Skeletal muscle satellite cell (primary cell): ENCODE results near the gene TMEM174.

ENCODE experiments used
- H3K27me3 ChIP-seq: 2 replicates; pipeline ENCODE4 v1.7.0; 2013; ENCODE audit warnings: low read length; ENCODE audit not compliant: control insufficient read depth, insufficient read depth
- H3K36me3 ChIP-seq: 2 replicates; pipeline ENCODE4 v1.7.0; 2013; ENCODE audit warnings: mild to moderate bottlenecking, control low read depth, low read length; ENCODE audit not compliant: insufficient read depth
- H3K4me1 ChIP-seq: 2 replicates; pipeline ENCODE4 v1.7.0; 2013; ENCODE audit warnings: low read length; ENCODE audit not compliant: control insufficient read depth, insufficient read depth
- H3K4me2 ChIP-seq: 2 replicates; pipeline ENCODE4 v1.7.0; 2013; ENCODE audit warnings: mild to moderate bottlenecking, low read length
- H3K4me3 ChIP-seq: 2 replicates; pipeline ENCODE4 v1.7.0; 2013; ENCODE audit warnings: low read length
- H3K9ac ChIP-seq: 2 replicates; pipeline ENCODE4 v1.7.0; 2013; ENCODE audit warnings: mild to moderate bottlenecking, low read depth, low read length, moderate library complexity
- H3K9me3 ChIP-seq: replicated peaks from 2 replicates; pipeline ENCODE4 v1.7.0; 2013; ENCODE audit warnings: mild to moderate bottlenecking, control low read depth, low read length

TMEM174 gene

DNA sequence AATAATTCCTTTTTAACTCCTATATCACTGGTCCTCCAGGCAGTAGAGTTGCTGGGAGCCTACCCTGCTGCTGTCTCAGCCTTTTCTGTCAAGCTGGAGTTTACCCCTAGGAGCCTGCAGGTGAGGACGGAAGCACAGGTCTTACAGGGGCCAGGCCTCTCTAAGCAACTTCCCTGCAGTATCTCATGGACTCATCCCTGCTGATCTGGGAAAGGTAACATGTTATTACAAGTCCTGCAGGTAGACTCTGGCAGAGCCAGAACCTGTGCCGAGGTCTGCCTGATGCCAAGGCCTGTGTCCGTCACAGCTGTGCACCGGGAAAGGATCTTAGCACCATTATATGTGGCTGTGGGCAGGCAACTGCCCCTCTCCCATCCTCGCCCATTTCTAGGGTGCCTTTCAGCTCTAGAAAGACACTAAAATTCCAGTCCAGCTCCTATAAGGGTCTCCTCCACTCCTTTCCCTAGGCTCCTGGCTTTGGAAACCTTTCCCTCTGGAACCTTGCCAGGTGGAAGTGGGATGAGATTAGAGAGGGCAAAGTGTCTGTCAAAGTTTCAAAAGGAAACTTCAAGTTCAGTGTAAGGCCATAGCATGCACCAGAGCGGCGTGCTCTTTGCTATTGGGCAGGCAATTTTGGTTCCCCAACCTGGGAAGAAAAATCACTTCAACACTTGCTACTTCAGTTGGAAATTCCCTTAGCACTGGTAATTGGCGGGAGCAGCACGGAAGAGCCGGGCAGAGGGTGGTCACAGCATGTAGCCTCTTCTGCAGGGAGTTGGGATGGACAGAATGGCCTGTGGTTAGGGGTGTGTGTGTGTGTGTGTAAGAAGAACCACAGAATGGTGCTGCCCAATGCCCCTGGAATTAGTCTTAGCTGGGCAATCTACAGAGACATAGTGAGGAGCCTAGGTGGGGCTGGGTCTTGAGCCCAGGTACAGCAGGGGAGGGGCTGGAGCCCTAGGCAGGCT lies 35.1 kb upstream of the TMEM174 start:
- no peak overlapping the region for H3K9ac ChIP-seq
- H3K27me3 ChIP-seq: no peaks in the 10 kb centered on the region
- H3K4me3 ChIP-seq: no peak overlapping the region
- no peaks in the 10 kb centered on the region for H3K9me3 ChIP-seq
- H3K4me1 ChIP-seq: peaks cover 9% of the 10 kb centered on the region
- H3K4me2 ChIP-seq: no peak overlapping the region
- H3K36me3 ChIP-seq: no peaks in the 10 kb centered on the region

DNA sequence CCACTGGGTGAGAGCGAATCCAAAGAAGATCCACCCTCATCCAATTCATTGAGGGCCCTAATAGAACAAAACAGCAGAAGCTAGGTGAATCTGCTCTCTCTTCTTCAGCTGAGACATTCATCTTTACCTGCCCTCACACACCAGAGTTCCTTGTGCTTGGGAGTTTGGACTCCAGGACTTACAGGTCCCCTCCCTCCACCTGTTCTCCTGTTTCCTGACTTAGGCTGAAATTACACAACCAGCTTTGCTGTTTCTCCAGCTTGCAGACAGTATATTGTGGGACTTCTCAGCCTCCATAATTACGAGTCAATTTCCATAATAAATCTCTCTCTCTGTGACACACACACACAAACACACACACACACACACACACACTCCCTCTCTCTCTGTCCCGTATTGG lies 33.5 kb upstream of the TMEM174 start:
- no peak overlapping the region for H3K9ac ChIP-seq
- H3K27me3 ChIP-seq: no peaks in the 10 kb centered on the region
- no peak overlapping the region for H3K4me3 ChIP-seq
- no peaks in the 10 kb centered on the region for H3K36me3 ChIP-seq
- no peak overlapping the region for H3K4me2 ChIP-seq
- no peaks in the 10 kb centered on the region for H3K9me3 ChIP-seq
- H3K4me1 ChIP-seq: peaks cover 9% of the 10 kb centered on the region

DNA sequence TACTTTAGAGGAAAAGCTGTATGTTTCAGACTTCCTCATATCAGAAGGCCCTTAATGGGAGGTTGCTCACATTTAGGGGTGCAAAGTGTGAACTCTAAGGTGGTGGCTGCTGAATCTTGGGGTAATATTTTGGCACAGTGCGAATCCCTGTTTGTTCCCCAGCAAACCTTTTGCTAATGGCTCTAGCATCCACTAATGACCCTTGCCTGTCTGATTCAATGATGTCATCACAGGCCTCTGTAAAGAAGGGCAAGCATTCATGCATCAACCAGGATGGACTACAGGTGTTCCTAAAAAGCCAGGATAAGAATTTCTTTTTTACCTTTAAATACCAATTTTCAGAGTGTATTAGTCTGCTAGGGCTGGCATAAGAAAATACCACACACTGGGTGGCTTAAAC lies 32.2 kb upstream of the TMEM174 start:
- H3K4me2 ChIP-seq: no peak overlapping the region
- no peaks in the 10 kb centered on the region for H3K9me3 ChIP-seq
- no peaks in the 10 kb centered on the region for H3K27me3 ChIP-seq
- peaks cover 8% of the 10 kb centered on the region for H3K4me1 ChIP-seq
- no peak overlapping the region for H3K9ac ChIP-seq
- H3K4me3 ChIP-seq: no peak overlapping the region
- no peaks in the 10 kb centered on the region for H3K36me3 ChIP-seq

DNA sequence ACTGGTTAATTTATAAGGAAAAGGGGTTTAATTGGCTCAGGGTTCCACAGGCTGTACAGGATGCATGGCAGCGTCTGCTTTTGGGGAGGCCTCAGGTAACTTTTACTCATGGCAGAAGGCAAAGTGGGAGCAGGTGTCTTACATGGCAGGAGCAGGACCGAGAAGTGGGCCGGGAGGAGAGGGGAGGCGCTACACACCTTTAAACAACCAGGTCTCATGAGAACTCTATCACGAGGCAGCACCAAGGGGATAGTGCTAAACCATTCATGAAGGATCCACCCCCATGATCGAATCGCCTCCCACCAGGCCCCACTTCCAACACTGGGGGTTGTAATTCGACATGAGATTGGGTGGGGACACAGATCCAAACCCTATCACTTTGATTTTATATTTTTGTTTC lies 31.0 kb upstream of the TMEM174 start:
- H3K4me3 ChIP-seq: no peak overlapping the region
- no peaks in the 10 kb centered on the region for H3K36me3 ChIP-seq
- no peak overlapping the region for H3K9ac ChIP-seq
- H3K9me3 ChIP-seq: no peaks in the 10 kb centered on the region
- no peaks in the 10 kb centered on the region for H3K4me1 ChIP-seq
- no peak overlapping the region for H3K4me2 ChIP-seq
- H3K27me3 ChIP-seq: peaks cover 2% of the 10 kb centered on the region

DNA sequence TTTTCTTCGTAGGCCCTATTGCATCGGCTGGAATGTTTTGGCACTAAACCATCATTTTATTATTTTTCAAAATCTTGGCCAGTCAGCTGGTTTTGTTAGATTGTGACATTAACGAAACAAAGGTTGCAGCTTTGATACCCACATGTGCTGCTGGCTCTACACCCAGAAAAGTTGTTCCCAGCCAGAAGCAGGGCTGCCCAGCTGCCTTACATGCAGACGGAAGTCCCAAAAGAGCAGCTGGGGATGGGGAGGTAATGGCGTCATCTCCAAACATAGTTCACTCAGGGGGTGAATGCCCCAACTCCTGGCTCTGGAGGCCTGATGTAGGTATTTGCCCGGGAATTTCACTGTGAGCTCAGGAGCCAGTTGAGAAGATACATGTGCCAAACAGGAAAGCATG lies 29.3 kb upstream of the TMEM174 start:
- no peak overlapping the region for H3K9ac ChIP-seq
- H3K4me3 ChIP-seq: no peak overlapping the region
- no peak overlapping the region for H3K4me2 ChIP-seq
- H3K4me1 ChIP-seq: no peaks in the 10 kb centered on the region
- no peaks in the 10 kb centered on the region for H3K9me3 ChIP-seq
- no peaks in the 10 kb centered on the region for H3K36me3 ChIP-seq
- H3K27me3 ChIP-seq: peaks cover 2% of the 10 kb centered on the region

DNA sequence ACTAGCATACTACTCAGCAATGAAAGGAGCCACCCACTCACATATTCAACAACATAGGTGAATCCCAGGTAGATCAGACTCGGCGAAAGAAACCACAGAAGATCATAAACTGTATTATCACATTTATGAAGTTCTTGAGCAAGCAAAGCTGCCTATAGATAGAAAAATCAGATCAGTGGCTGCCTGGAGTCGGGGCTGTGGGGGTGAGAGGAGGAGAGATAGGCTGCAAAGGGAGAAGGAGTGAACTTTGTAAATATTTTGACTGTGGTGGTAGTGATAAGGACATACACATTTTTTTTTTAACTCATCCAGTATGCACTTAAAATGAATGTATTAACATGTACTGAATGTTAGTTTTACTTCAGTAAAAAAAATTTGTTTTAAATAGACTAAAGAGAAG lies 23.5 kb upstream of the TMEM174 start:
- no peak overlapping the region for H3K9ac ChIP-seq
- H3K36me3 ChIP-seq: no peaks in the 10 kb centered on the region
- H3K4me2 ChIP-seq: no peak overlapping the region
- peaks cover 7% of the 10 kb centered on the region for H3K27me3 ChIP-seq
- no peaks in the 10 kb centered on the region for H3K9me3 ChIP-seq
- no peak overlapping the region for H3K4me3 ChIP-seq
- H3K4me1 ChIP-seq: no peaks in the 10 kb centered on the region

DNA sequence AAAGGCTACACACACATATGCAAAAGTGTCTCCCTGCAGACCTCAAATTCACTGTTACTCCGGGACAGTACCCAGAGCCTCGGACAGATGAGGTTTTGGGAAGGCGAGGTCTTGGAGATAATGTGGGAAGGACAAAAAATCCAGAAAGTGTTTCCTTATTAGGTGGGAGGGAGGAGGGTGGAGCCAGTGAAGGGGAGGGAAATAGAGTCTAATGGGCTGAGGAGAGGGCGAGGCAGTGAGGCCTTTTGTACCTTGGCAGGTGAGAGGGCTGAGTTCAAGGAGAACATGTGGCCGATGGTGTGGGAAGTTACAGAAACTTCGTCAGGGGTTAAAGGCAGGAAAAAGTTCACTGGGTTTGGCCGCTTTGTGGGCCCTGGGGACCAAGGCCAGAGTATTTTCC lies 22.1 kb upstream of the TMEM174 start:
- H3K9ac ChIP-seq: no peak overlapping the region
- H3K4me2 ChIP-seq: no peak overlapping the region
- peaks cover 6% of the 10 kb centered on the region for H3K4me1 ChIP-seq
- peaks cover 13% of the 10 kb centered on the region for H3K27me3 ChIP-seq
- H3K36me3 ChIP-seq: no peaks in the 10 kb centered on the region
- H3K9me3 ChIP-seq: no peaks in the 10 kb centered on the region
- H3K4me3 ChIP-seq: no peak overlapping the region

DNA sequence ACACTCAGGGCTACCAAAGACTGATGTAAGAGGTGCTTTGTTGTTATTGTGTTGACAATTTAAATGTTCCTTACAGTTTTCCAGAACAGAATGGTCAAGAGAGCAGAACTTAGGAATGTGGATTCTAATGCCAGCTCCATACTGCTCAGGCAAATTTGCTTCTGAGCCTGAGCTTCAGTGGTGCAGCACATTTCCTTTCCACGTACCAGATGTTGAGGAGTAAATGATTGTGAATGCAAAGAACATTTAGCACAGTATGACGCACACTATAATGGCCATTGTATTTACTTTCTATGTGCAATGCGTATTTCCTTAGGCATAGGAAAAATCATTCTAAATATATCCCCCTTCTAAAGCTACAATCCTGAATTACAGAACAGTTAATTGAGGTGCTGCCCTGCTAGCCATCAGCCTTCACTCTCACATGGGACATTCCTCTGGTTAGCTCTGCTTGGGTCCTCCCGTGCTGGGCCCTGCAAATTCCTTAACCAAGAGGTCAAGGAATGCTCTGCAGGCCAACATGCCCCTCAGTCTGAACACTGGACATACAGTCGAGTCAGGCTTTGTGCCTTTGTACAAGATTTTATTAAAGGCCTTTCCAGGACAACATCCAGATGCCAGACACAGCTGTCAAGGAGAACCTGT lies 21.1 kb upstream of the TMEM174 start:
- H3K4me3 ChIP-seq: no peak overlapping the region
- H3K27me3 ChIP-seq: peaks cover 11% of the 10 kb centered on the region
- H3K9me3 ChIP-seq: no peaks in the 10 kb centered on the region
- no peaks in the 10 kb centered on the region for H3K36me3 ChIP-seq
- no peak overlapping the region for H3K4me2 ChIP-seq
- H3K4me1 ChIP-seq: peaks cover 10% of the 10 kb centered on the region
- no peak overlapping the region for H3K9ac ChIP-seq

DNA sequence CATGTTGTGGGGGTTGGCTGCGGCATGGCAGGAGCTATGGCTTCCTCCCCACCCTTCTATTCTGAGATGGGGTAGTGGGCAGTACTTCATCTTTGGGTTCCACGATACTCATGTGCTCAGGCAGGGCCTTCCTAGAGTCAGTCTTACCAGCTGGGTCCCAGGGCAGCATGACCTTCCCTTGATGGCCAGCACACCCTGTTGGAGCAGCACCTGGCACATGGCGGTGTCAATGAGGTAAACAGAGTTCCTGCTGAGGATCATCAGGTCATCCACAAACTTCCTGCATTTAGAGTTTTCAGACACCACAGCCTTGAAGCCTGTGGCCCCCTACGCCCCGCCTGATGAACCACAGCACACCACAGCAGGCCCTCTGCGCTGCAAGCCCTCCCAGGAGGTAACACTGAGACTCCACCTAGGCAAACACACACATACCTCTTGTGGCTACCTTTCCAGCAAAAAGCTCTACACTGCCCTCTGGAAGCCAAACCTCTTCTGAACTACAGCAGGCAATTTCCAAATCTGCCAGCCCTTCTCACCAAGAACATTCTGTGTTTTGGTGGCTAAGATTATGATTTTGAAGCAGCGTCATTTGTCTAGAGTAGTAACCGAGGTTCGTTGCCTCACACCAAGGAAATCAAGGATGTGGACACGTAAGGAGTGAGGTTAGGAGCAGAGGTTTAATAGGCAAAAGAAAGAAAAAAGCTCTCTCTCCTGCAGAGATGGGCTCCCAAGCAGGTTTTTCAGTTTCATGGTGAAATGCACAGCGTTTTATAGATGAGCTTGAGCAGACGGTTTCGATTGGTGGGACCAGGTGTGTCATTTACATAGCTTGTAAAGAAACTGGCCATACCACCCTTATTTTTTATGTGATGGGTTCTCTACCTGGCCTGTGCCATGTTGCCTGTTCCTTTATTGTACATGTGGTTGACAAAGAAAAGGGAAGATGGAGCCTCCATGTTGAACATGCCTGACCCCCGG lies 20.3 kb upstream of the TMEM174 start:
- Histone ChIP-seq H3K4me3 (no peak overlapping the region), H3K9ac (no peak overlapping the region), H3K36me3 (no peaks in the 10 kb centered on the region), H3K27me3 (peaks cover 11% of the 10 kb centered on the region), H3K9me3 (no peaks in the 10 kb centered on the region), H3K4me1 (peaks cover 10% of the 10 kb centered on the region), H3K4me2 (no peak overlapping the region)

DNA sequence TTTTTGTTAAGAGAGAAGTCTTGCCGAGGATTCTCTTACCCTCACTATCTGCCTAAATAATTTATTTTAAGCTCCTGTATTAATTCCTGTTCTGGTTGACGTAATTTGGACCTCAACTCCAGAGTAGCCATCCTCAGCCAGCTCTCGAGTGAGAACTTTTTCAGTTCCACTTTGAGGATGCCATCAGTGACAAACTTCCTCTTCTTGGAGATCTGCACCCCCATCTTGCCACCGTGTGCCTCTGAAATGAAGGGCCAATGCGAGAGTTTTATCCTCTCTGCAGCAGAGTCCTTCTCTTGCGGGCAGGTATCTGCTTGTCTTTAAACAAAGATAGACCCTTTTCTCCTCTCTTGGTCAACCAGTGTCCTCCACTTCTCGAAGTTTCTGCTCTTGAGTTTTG lies 19.5 kb upstream of the TMEM174 start:
- H3K4me3 ChIP-seq: no peak overlapping the region
- peaks cover 11% of the 10 kb centered on the region for H3K27me3 ChIP-seq
- H3K4me1 ChIP-seq: peaks cover 10% of the 10 kb centered on the region
- no peak overlapping the region for H3K4me2 ChIP-seq
- H3K36me3 ChIP-seq: no peaks in the 10 kb centered on the region
- H3K9ac ChIP-seq: no peak overlapping the region
- no peaks in the 10 kb centered on the region for H3K9me3 ChIP-seq
